HEK293 (cell line): ENCODE data around the gene ADD1.

Experiments used
- CTCF ChIA-PET: fragments of 350-600 bp; formaldehyde crosslinking; extraction: SDS; loops from one replicate; lab custom pipeline; 2021; ENCODE audit warnings: antibody characterized with exemption; lab: Yijun Ruan, JAX
- POLR2A ChIA-PET: fragments of 300-600 bp; formaldehyde crosslinking; extraction: SDS; loops from one replicate; lab custom pipeline; 2020; ENCODE audit warnings: antibody characterized with exemption, inconsistent platforms; lab: Yijun Ruan, JAX
- H3K27ac ChIP-seq: fragments of 200-500 bp; sonication (Bioruptor generic); 2 replicates; pipeline ENCODE4 v1.5.1; 2014; ENCODE audit warnings: low read depth, low read length, control low read depth, inconsistent platforms; ENCODE audit errors: extremely low read depth
- H3K36me3 ChIP-seq, 2 experiments: fragments of 200-500 bp in 1 of 2; sonication (Bioruptor generic) in 1 of 2; 1 replicate in 1 of 2; 2 replicates in 1 of 2; pipeline ENCODE4 v1.5.1; 2014 to 2017; ENCODE audit warnings: inconsistent platforms in 2 of 2, low read length in 2 of 2; ENCODE audit not compliant: control insufficient read depth in 2 of 2, insufficient read depth in 1 of 2
- H3K4me1 ChIP-seq: fragments of 200-500 bp; sonication (Bioruptor generic); 2 replicates; pipeline ENCODE4 v1.5.1; 2014; ENCODE audit warnings: mild to moderate bottlenecking, low read length, inconsistent platforms; ENCODE audit not compliant: control insufficient read depth, insufficient read depth
- H3K4me3 ChIP-seq: 2 replicates; pipeline ENCODE4 v1.5.1; 2011; ENCODE audit warnings: low read depth, mild to moderate bottlenecking, control low read depth, low read length, moderate library complexity
- H3K9me3 ChIP-seq: fragments of 200-500 bp; sonication (Bioruptor generic); 2 replicates; pipeline ENCODE4 v1.5.1; 2014; ENCODE audit warnings: low read depth, low read length, inconsistent platforms; ENCODE audit not compliant: control insufficient read depth, insufficient read depth
- BCL6B ChIP-seq: fragments of 450-650 bp; formaldehyde crosslinking; IDR thresholded peaks from 2 replicates; pipeline ENCODE4 v1.5.1; 2017; ENCODE audit warnings: missing biosample characterization, missing genetic modification characterization
- HIC1 ChIP-seq: fragments of 450-650 bp; formaldehyde crosslinking; IDR thresholded peaks from 2 replicates; pipeline ENCODE4 v1.5.1; 2016; ENCODE audit warnings: missing biosample characterization, missing genetic modification characterization
- KLF1 ChIP-seq: fragments of 450-650 bp; formaldehyde crosslinking; IDR thresholded peaks from 2 replicates; pipeline ENCODE4 v1.5.1; 2016; ENCODE audit warnings: missing biosample characterization, missing genetic modification characterization
- REST ChIP-seq: fragments of 450-650 bp; formaldehyde crosslinking; IDR thresholded peaks from 2 replicates; pipeline ENCODE4 v1.5.1; 2016; ENCODE audit warnings: missing biosample characterization, missing genetic modification characterization
- YY2 ChIP-seq: fragments of 450-650 bp; formaldehyde crosslinking; IDR thresholded peaks from 2 replicates; pipeline ENCODE4 v1.5.1; 2016; ENCODE audit warnings: missing biosample characterization, missing genetic modification characterization
- ZBTB10 ChIP-seq: fragments of 450-650 bp; formaldehyde crosslinking; IDR thresholded peaks from 2 replicates; pipeline ENCODE4 v1.5.1; 2016; ENCODE audit warnings: missing biosample characterization, missing genetic modification characterization
- ZNF140 ChIP-seq: fragments of 450-650 bp; formaldehyde crosslinking; IDR thresholded peaks from 2 replicates; pipeline ENCODE4 v1.5.1; 2016; ENCODE audit warnings: missing biosample characterization, missing genetic modification characterization
- ZNF623 ChIP-seq: fragments of 450-650 bp; formaldehyde crosslinking; IDR thresholded peaks from 2 replicates; pipeline ENCODE4 v1.5.1; 2016; ENCODE audit warnings: missing biosample characterization, missing genetic modification characterization
- ZNF677 ChIP-seq: fragments of 450-650 bp; IDR thresholded peaks from 2 replicates; pipeline ENCODE4 v1.5.0; 2018; ENCODE audit warnings: missing biosample characterization, mild to moderate bottlenecking, missing genetic modification characterization, moderate library complexity
- ZNF707 ChIP-seq: fragments of 450-650 bp; formaldehyde crosslinking; IDR thresholded peaks from 2 replicates; pipeline ENCODE4 v1.5.1; 2016; ENCODE audit warnings: missing biosample characterization, missing genetic modification characterization
- ZNF785 ChIP-seq: fragments of 450-650 bp; formaldehyde crosslinking; IDR thresholded peaks from 2 replicates; pipeline ENCODE4 v1.5.1; 2016; ENCODE audit warnings: missing biosample characterization, missing genetic modification characterization
- ZSCAN16 ChIP-seq: fragments of 450-650 bp; formaldehyde crosslinking; IDR thresholded peaks from 2 replicates; pipeline ENCODE4 v1.5.1; 2016; ENCODE audit warnings: missing biosample characterization, missing genetic modification characterization
- TF ChIP-seq, protein P1 (sequence below): fragments of 450-650 bp; formaldehyde crosslinking; IDR thresholded peaks from 2 replicates; pipeline ENCODE4 v1.5.1; 2016; ENCODE audit warnings: missing biosample characterization, missing genetic modification characterization, borderline replicate concordance
- TF ChIP-seq, protein P2 (sequence below): fragments of 450-650 bp; formaldehyde crosslinking; IDR thresholded peaks from 2 replicates; pipeline ENCODE4 v1.5.1; 2016; ENCODE audit warnings: missing biosample characterization, missing genetic modification characterization
- TF ChIP-seq, protein P3 (sequence below): fragments of 450-650 bp; formaldehyde crosslinking; IDR thresholded peaks from 2 replicates; pipeline ENCODE4 v1.5.1; 2016; ENCODE audit warnings: missing biosample characterization, missing genetic modification characterization

The ADD1 gene

GRCh38 chr4:2935762-2936743 lies 92.4 kb downstream of the ADD1 start:
- ChIA-PET CTCF (interaction anchor here (1.6 kb wide), 2 partner anchors 18 to 20 kb away, joined by 3 to 7 read pairs; no protein-coding TSS in a partner anchor), POLR2A (interaction anchor here (0.8 to 1.6 kb wide), 4 partner anchors 7 to 467 kb away, joined by 3 to 4 read pairs (median 4); partner anchors contain the start of genes GRK4, NOP14 and RNF4)
- no peaks in the 10 kb centered on the region; the same call in 1 of the 2 replicates for H3K4me1 ChIP-seq
- H3K36me3 ChIP-seq: peaks cover 6 to 71% of the 10 kb centered on the region in 2 experiments; a peak in 2 of 3 replicates
- H3K27ac ChIP-seq: no peak overlapping the region
- H3K9me3 ChIP-seq: no peaks in the 10 kb centered on the region
- H3K4me3 ChIP-seq: peak overlapping the region; percentile 92
- TF ChIP-seq ZNF677 (tag by site-specific recombination): no peak
- TF ChIP-seq ZBTB10 (tag by site-specific recombination): no peak
- TF ChIP-seq REST (tag by site-specific recombination): no peak
- TF ChIP-seq ZNF707 (tag by site-specific recombination): no peak
- no peak; the same call in 1 of the 2 replicates for TF ChIP-seq HIC1 (tag by site-specific recombination)
- TF ChIP-seq, protein P1, sequence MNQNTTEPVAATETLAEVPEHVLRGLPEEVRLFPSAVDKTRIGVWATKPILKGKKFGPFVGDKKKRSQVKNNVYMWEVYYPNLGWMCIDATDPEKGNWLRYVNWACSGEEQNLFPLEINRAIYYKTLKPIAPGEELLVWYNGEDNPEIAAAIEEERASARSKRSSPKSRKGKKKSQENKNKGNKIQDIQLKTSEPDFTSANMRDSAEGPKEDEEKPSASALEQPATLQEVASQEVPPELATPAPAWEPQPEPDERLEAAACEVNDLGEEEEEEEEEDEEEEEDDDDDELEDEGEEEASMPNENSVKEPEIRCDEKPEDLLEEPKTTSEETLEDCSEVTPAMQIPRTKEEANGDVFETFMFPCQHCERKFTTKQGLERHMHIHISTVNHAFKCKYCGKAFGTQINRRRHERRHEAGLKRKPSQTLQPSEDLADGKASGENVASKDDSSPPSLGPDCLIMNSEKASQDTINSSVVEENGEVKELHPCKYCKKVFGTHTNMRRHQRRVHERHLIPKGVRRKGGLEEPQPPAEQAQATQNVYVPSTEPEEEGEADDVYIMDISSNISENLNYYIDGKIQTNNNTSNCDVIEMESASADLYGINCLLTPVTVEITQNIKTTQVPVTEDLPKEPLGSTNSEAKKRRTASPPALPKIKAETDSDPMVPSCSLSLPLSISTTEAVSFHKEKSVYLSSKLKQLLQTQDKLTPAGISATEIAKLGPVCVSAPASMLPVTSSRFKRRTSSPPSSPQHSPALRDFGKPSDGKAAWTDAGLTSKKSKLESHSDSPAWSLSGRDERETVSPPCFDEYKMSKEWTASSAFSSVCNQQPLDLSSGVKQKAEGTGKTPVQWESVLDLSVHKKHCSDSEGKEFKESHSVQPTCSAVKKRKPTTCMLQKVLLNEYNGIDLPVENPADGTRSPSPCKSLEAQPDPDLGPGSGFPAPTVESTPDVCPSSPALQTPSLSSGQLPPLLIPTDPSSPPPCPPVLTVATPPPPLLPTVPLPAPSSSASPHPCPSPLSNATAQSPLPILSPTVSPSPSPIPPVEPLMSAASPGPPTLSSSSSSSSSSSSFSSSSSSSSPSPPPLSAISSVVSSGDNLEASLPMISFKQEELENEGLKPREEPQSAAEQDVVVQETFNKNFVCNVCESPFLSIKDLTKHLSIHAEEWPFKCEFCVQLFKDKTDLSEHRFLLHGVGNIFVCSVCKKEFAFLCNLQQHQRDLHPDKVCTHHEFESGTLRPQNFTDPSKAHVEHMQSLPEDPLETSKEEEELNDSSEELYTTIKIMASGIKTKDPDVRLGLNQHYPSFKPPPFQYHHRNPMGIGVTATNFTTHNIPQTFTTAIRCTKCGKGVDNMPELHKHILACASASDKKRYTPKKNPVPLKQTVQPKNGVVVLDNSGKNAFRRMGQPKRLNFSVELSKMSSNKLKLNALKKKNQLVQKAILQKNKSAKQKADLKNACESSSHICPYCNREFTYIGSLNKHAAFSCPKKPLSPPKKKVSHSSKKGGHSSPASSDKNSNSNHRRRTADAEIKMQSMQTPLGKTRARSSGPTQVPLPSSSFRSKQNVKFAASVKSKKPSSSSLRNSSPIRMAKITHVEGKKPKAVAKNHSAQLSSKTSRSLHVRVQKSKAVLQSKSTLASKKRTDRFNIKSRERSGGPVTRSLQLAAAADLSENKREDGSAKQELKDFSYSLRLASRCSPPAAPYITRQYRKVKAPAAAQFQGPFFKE (tag by site-specific recombination): no peak
- TF ChIP-seq YY2 (tag by site-specific recombination): no peak
- peak; percentile 39 for TF ChIP-seq KLF1 (tag by site-specific recombination)
- no peak for TF ChIP-seq ZNF623 (tag by site-specific recombination)
- no peak for TF ChIP-seq BCL6B (tag by site-specific recombination)
- TF ChIP-seq, protein P2, sequence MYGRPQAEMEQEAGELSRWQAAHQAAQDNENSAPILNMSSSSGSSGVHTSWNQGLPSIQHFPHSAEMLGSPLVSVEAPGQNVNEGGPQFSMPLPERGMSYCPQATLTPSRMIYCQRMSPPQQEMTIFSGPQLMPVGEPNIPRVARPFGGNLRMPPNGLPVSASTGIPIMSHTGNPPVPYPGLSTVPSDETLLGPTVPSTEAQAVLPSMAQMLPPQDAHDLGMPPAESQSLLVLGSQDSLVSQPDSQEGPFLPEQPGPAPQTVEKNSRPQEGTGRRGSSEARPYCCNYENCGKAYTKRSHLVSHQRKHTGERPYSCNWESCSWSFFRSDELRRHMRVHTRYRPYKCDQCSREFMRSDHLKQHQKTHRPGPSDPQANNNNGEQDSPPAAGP (tag by site-specific recombination): peak; percentile 60; the same call in 1 of the 2 replicates
- no peak for TF ChIP-seq ZNF140 (tag by site-specific recombination)
- TF ChIP-seq, protein P3, sequence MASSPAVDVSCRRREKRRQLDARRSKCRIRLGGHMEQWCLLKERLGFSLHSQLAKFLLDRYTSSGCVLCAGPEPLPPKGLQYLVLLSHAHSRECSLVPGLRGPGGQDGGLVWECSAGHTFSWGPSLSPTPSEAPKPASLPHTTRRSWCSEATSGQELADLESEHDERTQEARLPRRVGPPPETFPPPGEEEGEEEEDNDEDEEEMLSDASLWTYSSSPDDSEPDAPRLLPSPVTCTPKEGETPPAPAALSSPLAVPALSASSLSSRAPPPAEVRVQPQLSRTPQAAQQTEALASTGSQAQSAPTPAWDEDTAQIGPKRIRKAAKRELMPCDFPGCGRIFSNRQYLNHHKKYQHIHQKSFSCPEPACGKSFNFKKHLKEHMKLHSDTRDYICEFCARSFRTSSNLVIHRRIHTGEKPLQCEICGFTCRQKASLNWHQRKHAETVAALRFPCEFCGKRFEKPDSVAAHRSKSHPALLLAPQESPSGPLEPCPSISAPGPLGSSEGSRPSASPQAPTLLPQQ: no peak
- no peak for TF ChIP-seq ZNF785 (tag by site-specific recombination)
- no peak for TF ChIP-seq ZSCAN16 (tag by site-specific recombination)
